Measurements from ENCODE around the gene SETDB2.

The SETDB2 gene

GRCh38 chr13:49429121-49429520, 15.0 kb upstream of the SETDB2 start:
- DNase-seq: no peak

GRCh38 chr13:49435992-49436391, 8.1 kb upstream of the SETDB2 start:
- DNase-seq: no peak

- no peak for DNase-seq
Observed at GRCh38 chr13:49436890-49437289, 7.2 kb upstream of the SETDB2 start.

- no peak for DNase-seq
Observed at GRCh38 chr13:49437705-49438104, 6.4 kb upstream of the SETDB2 start.

GRCh38 chr13:49439609-49440008, 4.5 kb upstream of the SETDB2 start:
- no peak for DNase-seq

GRCh38 chr13:49441312-49441711, 2.8 kb upstream of the SETDB2 start:
- DNase-seq: no peak

- no peak for DNase-seq
Observed at GRCh38 chr13:49441846-49442245, 2.2 kb upstream of the SETDB2 start.

- no peak for DNase-seq
Observed at GRCh38 chr13:49443357-49443703, 744 bp upstream of the SETDB2 start.

- no peak for DNase-seq
Observed at GRCh38 chr13:49444524-49445395, 686 bp downstream of the SETDB2 start.

- no peak for DNase-seq
Observed at GRCh38 chr13:49446473-49446872, 2.4 kb downstream of the SETDB2 start.

- no peak for DNase-seq
Observed at GRCh38 chr13:49448753-49449152, 4.7 kb downstream of the SETDB2 start.

- no peak for DNase-seq
Observed at GRCh38 chr13:49450105-49450819, 6.2 kb downstream of the SETDB2 start.

- no peak for DNase-seq
Observed at GRCh38 chr13:49452725-49453457, 8.8 kb downstream of the SETDB2 start.

- no peak for DNase-seq
Observed at GRCh38 chr13:49453465-49453864, 9.4 kb downstream of the SETDB2 start.

- DNase-seq: no peak
Observed at GRCh38 chr13:49454388-49455006, 10.4 kb downstream of the SETDB2 start.

GRCh38 chr13:49455007-49455398, 10.9 kb downstream of the SETDB2 start:
- DNase-seq: no peak

GRCh38 chr13:49456156-49456555, 12.1 kb downstream of the SETDB2 start:
- DNase-seq: no peak

GRCh38 chr13:49457221-49457620, 13.1 kb downstream of the SETDB2 start:
- no peak for DNase-seq

- no peak for DNase-seq
Observed at GRCh38 chr13:49459580-49459979, 15.5 kb downstream of the SETDB2 start.

GRCh38 chr13:49464085-49464484, 20.0 kb downstream of the SETDB2 start:
- no peak for DNase-seq

GRCh38 chr13:49464621-49465325, 20.7 kb downstream of the SETDB2 start:
- DNase-seq: no peak

GRCh38 chr13:49466292-49466838, 22.3 kb downstream of the SETDB2 start:
- DNase-seq: no peak
